ENCODE measurements around the gene SRSF3.

GRCh38 chr6:36625158-36625919 lies 31.2 kb downstream of the SRSF3 start:
- no peak for TF ChIP-seq CTCF (IDR thresholded peaks at IDR 0.05; ENCODE audit: poor library complexity)
- no peak for TF ChIP-seq EZH2 (IDR thresholded peaks at IDR 0.05; ENCODE audit: borderline replicate concordance)
- TF ChIP-seq EZH2phosphoT487 (IDR thresholded peaks at IDR 0.05; ENCODE audit: low read depth, severe bottlenecking, unreplicated experiment), result no peak

Measured in hepatocyte (in vitro differentiated cells).